Measurements from ENCODE around the gene TMC1.
"Not testable (repeated sequence)": the region's sequence is repeated elsewhere in the genome, so short reads cannot be mapped to it uniquely, and the experiment has no call there.

TMC1 gene

GRCh38 chr9:72521416-72521815 is at the start of gene TMC1:
TSS of gene TMC1 (plus strand) at chr9:72521608. CDS start at chr9:72648649, 127,041 bp downstream.
- not testable (repeated sequence) for DNase-seq

GRCh38 chr9:72473474-72474261 is 47.7 kb upstream of the TMC1 start:
- DNase-seq, result no peak

- no peak for DNase-seq
These were observed 46.7 kb upstream of the TMC1 start for GRCh38 chr9:72474676-72475075.

- no peak for DNase-seq
These were observed 45.3 kb upstream of the TMC1 start for GRCh38 chr9:72476100-72476499.

- peak in 2 of 56 donors; percentile 1 to 9 for DNase-seq
These were observed 44.6 kb upstream of the TMC1 start for GRCh38 chr9:72476617-72477437.

- no peak for DNase-seq
These were observed 43.4 kb upstream of the TMC1 start for GRCh38 chr9:72477930-72478518.

- no peak for DNase-seq
These were observed 42.4 kb upstream of the TMC1 start for GRCh38 chr9:72478966-72479365.

- DNase-seq, result not testable (repeated sequence)
These were observed 41.1 kb upstream of the TMC1 start for GRCh38 chr9:72480261-72480660.

- DNase-seq, result no peak
These were observed 40.5 kb upstream of the TMC1 start for GRCh38 chr9:72480921-72481320.

- DNase-seq, result peak in 4 of 56 donors; percentile 5 to 45 (median 12)
These were observed 35.4 kb upstream of the TMC1 start for GRCh38 chr9:72485821-72486593.

- no peak for DNase-seq
These were observed 34.8 kb upstream of the TMC1 start for GRCh38 chr9:72486594-72486955.

GRCh38 chr9:72487665-72488064 is 33.7 kb upstream of the TMC1 start:
- DNase-seq, result not testable (repeated sequence)

GRCh38 chr9:72489986-72490385 is 31.4 kb upstream of the TMC1 start:
- DNase-seq, result no peak

GRCh38 chr9:72491242-72491641 is 30.2 kb upstream of the TMC1 start:
- no peak for DNase-seq

GRCh38 chr9:72494051-72494450 is 27.4 kb upstream of the TMC1 start:
- no peak for DNase-seq

- DNase-seq, result no peak
These were observed 23.9 kb upstream of the TMC1 start for GRCh38 chr9:72497447-72498046.

- no peak for DNase-seq
These were observed 14.8 kb upstream of the TMC1 start for GRCh38 chr9:72506615-72507014.

GRCh38 chr9:72509053-72509452 is 12.4 kb upstream of the TMC1 start:
- no peak for DNase-seq

- DNase-seq, result no peak
These were observed 11.8 kb upstream of the TMC1 start for GRCh38 chr9:72509635-72510034.

- not testable (repeated sequence) for DNase-seq
These were observed 397 bp upstream of the TMC1 start for GRCh38 chr9:72521011-72521410.
